GM21381 (cell line): ENCODE results near the gene MRPS23.

Experiments
- ATAC-seq: cut with Tn5 transposase; IDR thresholded peaks from one replicate; pipeline ENCODE4 v1.9.1; 2021; ENCODE audit warnings: mild to moderate bottlenecking, moderate library complexity; ENCODE audit not compliant: unreplicated experiment

Gene MRPS23

GRCh38 chr17:57849874-57850754 is at the start of gene MRPS23:
Gene MRPS23, minus strand, starts transcription at chr17:57850044. Its CDS starts 34 bp downstream, at chr17:57850010.
- peak; percentile 95 for ATAC-seq

GRCh38 chr17:57899391-57899790 is 49.5 kb upstream of the MRPS23 start:
- no peak for ATAC-seq

GRCh38 chr17:57898487-57899311 is 48.9 kb upstream of the MRPS23 start:
- no peak for ATAC-seq

DNA sequence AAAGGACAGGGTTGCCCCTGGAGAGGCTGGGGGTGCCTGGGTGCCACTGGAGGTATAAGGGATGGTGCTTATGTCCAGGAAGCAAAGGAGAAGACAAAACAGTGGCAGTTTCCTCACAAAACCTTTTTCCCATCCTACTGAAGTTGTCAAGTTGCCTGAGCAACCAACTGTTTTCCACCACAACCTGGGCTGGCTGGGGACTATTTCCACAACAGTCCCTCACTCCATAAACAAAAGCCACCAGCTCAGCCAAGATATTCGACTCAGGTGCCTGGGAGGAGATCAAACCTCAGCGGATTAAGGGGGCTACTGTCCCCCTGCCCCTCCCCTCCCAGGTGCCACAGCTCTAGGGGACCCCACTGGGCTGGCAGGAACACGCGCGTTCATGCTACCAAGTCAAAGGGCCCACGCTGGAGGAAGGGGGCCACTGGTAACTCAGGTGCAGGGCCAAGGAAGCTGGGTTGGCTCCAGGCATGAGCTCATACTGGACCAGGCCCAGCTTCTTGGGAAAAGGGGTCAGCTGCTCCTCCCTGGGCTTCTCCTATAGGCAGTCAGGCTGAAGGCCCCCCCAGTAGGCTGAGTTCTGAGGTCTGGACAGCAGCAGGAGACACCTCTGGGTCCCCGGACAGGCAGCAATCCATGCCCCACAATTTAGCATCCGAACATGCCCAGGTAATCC is 45.7 kb upstream of the MRPS23 start:
- ATAC-seq, result no peak

- ATAC-seq, result no peak
Measured at GRCh38 chr17:57894848-57895247, 45.0 kb upstream of the MRPS23 start.

DNA sequence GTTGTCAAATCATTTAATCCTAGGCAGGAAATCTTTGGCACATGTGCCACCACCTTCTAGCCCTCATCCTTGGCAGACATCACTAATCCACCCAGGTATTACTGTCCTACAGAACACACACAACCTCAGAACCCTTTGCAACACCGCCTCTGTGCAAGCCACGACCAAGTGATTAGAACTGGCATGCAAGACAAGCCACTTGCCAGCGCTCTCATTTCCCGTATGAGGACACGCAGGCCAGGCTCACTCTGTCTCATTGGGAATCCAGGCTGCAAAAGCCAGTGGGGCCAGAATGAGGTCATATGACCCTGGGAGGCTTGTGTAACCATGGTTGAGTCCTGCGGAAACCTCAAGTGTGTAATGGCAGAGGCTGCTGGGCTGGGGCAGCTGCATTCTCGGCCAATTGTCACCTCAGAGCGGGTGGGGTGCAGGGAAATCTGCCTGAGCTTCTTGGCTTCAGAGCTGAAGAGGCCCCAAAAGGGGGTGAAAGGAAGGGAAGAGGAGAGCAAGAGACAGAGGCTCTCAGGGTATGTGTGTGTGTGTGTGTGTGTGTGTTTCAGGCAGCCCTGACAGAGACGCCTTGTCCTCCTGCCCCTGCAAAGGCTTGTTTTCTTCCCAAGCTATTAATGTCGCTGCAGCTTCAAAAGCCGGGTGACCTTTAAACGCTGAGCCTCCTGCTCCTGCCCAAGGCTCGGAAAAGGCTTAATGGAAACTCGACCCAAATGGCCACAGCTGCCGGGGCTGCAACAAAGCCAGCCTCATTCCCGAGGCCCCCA is 43.2 kb upstream of the MRPS23 start:
- no peak for ATAC-seq

GRCh38 chr17:57892146-57892819 is 42.4 kb upstream of the MRPS23 start:
- ATAC-seq, result no peak

DNA sequence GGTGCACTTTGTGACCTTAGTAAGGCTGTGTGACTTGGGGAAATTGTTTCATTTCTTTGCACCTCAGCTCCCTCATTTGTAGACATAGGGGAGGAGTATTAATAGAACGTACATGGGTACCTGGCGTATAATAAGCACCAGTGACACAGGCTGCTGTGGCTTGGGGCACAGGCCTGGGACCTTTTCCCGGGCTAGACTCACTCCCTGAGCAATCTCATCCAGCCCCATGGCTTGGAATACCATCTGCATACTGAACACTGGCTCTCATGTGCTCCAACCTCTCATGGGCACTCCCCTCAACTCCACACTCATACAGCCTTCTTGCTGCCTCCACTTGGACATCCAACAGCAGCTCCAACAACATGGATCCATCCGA is 41.0 kb upstream of the MRPS23 start:
- no peak for ATAC-seq

DNA sequence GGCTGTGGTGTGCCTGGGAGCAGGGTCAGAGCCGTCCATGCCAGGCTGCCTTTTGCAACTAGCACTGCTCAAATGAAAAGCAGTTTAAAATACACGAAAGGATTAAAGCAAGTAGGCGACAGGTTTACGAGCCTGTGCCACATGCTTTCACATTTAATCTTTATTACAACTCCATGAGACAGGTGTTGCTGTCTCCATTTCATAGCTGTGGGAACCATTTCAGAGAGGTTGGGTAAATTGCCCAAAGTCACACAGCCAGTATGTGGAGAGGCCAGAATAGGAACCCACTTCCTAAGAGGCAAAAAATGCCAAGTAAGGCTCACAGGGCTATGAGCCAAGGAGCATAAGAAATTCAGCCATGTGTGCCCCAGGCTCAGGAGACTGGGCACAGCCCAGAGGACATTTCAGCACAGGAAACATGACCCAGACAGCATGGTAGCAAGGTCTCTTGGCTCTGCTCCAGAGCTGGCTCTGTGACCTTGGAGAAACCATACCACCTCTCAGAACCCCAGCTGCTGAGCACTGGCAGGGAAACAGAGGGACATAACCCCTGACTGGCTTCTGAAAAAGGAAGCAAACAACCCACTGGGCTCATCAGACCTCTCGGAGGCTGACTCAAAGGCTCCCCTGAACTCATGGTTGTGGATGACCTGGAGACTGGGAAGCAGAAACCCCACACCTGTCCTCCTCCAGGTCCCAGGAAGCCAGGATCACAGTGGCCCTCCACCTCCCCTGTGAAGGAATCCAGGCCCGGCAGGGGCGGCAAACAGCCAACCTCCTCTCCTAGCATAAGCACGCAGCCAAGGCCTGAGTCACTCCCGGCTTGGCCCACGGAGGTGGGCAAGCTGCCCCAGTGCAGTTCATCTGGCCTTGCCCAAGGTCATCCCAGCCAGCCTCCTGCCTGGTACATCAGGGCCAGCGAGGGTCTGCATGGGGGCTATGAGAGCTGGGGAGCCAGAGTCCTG is 40.3 kb upstream of the MRPS23 start:
- ATAC-seq, result no peak

DNA sequence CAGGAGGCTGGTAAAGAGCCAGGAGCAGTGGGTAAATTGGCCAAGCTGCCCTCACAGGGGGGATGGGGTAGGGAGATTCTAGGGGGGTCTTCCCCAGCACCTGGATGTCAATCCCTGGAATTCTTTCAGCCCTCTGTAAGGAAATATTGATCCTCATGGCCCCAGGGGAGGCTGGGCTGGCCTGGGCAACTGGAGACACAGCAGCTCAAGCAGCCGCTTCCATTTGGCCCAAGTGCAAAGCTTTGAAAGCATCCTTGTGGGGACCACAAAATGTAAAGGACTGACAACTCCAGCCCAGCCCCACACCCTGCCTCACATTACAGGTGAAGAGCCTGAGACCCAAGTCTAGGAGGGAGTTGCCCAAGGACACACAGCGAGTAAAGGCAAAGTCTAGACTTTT is 39.4 kb upstream of the MRPS23 start:
- ATAC-seq, result no peak

DNA sequence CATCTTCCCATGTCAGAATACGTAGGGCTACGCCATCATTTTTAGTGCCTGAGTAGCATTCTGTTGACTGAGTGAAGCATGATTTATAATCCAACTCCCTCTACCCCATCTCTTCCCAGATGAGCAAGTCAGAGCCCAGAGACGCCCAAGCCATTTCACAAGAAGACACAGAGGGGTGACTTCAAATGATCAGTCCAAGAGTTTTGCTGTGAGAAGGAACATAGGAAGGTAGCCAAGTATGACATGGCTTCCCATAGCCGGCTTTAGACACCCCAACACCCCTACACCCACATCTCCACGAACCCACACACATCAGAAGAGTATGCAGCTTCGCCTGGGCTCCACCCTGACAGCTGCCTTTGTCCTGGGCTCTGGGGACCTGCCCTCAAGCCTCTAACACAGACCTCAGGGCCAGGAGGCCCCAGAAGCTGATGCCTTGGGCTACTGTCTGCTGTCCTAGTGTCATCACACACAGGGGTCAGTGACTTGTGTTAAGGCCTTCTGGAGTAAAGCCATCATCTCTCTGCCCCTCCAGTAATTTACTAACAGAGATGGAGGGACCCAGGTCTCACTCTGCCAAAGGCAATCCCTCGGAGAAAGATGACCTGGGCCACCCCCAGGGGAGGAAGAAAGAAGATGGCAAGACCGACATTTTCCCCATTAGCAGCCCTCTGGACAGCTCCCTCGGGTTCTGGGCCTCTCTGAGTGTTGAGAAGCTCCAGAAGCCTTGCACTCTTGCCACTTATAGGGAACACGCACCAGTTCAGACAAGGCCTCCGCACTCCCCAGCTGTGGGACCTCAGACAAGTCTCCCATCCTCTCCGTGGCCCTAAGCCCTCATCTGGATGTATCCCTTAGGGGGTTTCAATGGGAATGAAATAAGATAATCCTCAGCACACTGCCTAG is 38.7 kb upstream of the MRPS23 start:
- ATAC-seq, result no peak

DNA sequence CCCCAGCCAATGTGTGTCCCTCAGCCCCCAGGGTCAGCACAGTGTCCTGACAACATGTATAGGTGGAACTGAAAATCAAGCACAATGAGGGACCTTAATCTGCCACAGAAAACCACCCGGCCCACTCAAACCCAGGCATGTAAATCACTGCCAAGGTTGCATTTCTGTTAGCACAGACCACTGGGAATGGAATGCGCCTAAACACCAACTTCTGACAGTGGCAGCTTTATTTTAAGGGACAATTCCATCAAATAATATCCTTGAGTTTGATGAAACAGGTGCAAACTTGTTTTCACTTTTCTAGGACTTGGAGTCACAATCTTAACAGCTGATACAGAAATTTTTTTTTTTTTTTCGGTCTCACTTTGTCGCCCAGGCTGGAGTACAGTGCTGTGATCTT is 37.3 kb upstream of the MRPS23 start:
- no peak for ATAC-seq

GRCh38 chr17:57886020-57886419 is 36.2 kb upstream of the MRPS23 start:
- no peak for ATAC-seq

DNA sequence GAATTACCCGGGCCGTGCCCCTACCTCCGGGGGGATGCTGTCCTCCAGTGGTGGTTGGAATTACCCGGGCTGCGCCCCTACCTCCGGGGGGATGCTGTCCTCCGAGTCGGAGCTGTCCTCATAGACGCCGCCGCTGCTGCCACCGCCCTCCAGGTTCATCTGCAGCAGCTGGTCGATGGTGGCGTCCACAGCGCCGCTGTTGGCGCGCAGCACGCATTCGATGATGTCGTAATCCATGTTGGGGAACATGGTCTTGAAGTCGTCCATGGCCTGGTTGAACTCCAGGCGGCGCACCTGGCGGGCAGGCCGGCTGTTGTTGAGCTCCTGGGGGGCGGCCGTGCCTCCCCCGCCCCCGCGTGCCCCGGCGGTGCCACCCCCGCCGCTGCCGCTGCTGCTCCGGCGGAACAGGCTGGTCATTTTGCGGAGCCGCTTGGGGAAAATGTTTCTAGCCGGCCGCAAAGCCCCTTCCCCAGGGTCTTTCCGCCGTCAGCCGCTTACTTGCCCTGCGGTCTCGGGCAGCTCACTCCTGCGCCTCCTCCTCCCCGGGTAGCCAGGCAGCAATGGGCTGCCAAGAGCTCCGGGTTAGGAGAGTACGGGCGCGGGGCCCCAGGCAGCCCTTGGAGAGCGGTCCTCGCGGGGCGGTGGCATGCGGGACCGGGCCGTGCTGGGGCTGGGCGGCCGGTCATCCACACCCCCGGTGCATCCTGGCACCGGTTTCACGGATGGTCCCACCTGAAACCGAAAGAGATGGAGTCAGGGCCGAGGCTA is 35.5 kb upstream of the MRPS23 start:
- ATAC-seq, result no peak

DNA sequence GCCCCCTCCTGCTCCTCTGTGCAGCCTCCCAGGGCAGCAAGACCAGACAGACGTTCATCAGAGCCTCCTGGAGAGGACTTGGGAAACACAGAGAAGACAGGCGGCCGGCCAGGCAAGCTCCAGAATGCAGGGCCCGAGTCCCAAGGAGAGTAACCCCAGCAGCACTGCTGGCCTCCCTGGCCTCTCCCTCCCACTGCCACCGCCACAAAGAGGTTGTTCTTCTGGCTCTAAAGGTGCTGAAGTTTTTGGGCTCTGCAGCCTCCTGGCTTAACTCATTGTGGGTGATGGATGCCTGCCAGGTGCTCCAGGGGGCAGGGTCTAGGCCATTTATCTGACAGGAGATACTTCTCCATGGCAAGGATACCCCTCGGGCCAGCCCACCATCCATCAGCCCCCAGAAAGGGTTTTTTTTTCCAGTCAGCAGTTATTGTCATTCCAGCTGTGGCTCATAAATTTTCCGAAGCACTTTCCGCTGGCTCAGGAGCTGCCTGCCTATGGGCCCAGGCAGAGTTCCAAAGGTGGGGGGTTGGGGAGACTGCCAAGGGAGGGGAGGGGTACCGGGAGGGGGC is 32.0 kb upstream of the MRPS23 start:
- no peak for ATAC-seq

GRCh38 chr17:57881143-57881542 is 31.3 kb upstream of the MRPS23 start:
- no peak for ATAC-seq

- ATAC-seq, result no peak
Measured at GRCh38 chr17:57880086-57880456, 30.2 kb upstream of the MRPS23 start.
